Measurements from ENCODE around the gene LMOD2. TPM values are rescaled to one million over a fixed set of nuclear protein-coding genes. Genes with fewer than 3 reads are reported as not detected.

LMOD2 gene
- total RNA-seq, 1 experiment from 2014 or later: not detected

- no peaks in the 10 kb centered on the region for H4K20me1 ChIP-seq (ENCODE audit: insufficient read depth)
- CTCF ChIA-PET: no interaction called here
- 0 out of 2 replicates have a peak overlapping the region, but pooled peaks have one; percentile 6 for H3K4me2 ChIP-seq (ENCODE audit: low read length)
- no peak overlapping the region for H3K27ac ChIP-seq (ENCODE audit: low read depth, low read length)
- H3K9me3 ChIP-seq (ENCODE audit: control insufficient read depth in 1 of 2, insufficient read depth in 1 of 2, low read depth in 1 of 2, low read length in 2 of 2): no peaks in the 10 kb centered on the region
- POLR2A ChIA-PET: no interaction called here
- RAD21 ChIA-PET (ENCODE audit: low non-redundant PET in 1 of 2, low total read pairs in 2 of 2, uncharacterized antibody in 2 of 2, unreplicated experiment in 2 of 2): no interaction called here
- no TSS peak for BruUV-seq (replicated peaks)
- H3K79me2 ChIP-seq (ENCODE audit: insufficient read depth, low read length): no peaks in the 10 kb centered on the region
- H3K9me2 ChIP-seq (ENCODE audit: insufficient read depth): no peaks in the 10 kb centered on the region
- no peak for DNase-seq (ENCODE audit: low read depth, low spot score)
- ATAC-seq: no peak
- H3K4me1 ChIP-seq (ENCODE audit: control insufficient read depth in 1 of 2, insufficient read depth in 2 of 2, low read length in 2 of 2): peaks cover 13 to 33% of the 10 kb centered on the region in 2 experiments; a peak in 3 of 4 replicates
- H3K4me3 ChIP-seq (replicated peaks in 1 of 2; ENCODE audit: low read depth in 1 of 2, low read length in 2 of 2): no peak overlapping the region
- TF ChIP-seq EGR1 (IDR thresholded peaks at IDR 0.05; ENCODE audit: low read depth) (no peak), TCF7L2 (IDR thresholded peaks at IDR 0.05; ENCODE audit: borderline replicate concordance, extremely low read depth, insufficient read depth, insufficient read length) (no peak), JUND (IDR thresholded peaks at IDR 0.05) (no peak), SRF (IDR thresholded peaks at IDR 0.05; ENCODE audit: low read depth) (no peak), ELF1 (IDR thresholded peaks at IDR 0.05; ENCODE audit: borderline replicate concordance, low read depth) (no peak), CTCF (IDR thresholded peaks at IDR 0.05 in 2 of 3, conservative IDR thresholded peaks at IDR 0.05 in 1 of 3; ENCODE audit: borderline replicate concordance in 1 of 3, insufficient read depth in 1 of 3, low read depth in 2 of 3, low read length in 2 of 3) (no peak), ZNF274 (IDR thresholded peaks at IDR 0.05; ENCODE audit: low read depth, low read length) (no peak), SIN3A (IDR thresholded peaks at IDR 0.05; ENCODE audit: low read depth) (no peak), SP1 (IDR thresholded peaks at IDR 0.05; ENCODE audit: low read depth) (no peak), ZFX (IDR thresholded peaks at IDR 0.05) (no peak), POLR2A (IDR thresholded peaks at IDR 0.05; ENCODE audit: borderline replicate concordance, extremely low read depth, insufficient read depth, insufficient read length) (no peak), POLR2AphosphoS5 (IDR thresholded peaks at IDR 0.05; ENCODE audit: low read depth, low read length) (no peak), YY1 (IDR thresholded peaks at IDR 0.05; ENCODE audit: extremely low read depth, insufficient replicate concordance, low read depth, low read length) (no peak), ZBTB33 (IDR thresholded peaks at IDR 0.05; ENCODE audit: extremely low read depth, insufficient replicate concordance, low read length) (no peak), EZH2 (IDR thresholded peaks at IDR 0.05) (no peak), CEBPB (IDR thresholded peaks at IDR 0.05; ENCODE audit: low read depth) (no peak), RAD21 (IDR thresholded peaks at IDR 0.05; ENCODE audit: low read depth) (no peak), REST (IDR thresholded peaks at IDR 0.05; ENCODE audit: low read depth) (no peak)
- TF ChIP-seq, protein P1, sequence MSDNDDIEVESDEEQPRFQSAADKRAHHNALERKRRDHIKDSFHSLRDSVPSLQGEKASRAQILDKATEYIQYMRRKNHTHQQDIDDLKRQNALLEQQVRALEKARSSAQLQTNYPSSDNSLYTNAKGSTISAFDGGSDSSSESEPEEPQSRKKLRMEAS (IDR thresholded peaks at IDR 0.05): no peak
- TF ChIP-seq, protein P2, sequence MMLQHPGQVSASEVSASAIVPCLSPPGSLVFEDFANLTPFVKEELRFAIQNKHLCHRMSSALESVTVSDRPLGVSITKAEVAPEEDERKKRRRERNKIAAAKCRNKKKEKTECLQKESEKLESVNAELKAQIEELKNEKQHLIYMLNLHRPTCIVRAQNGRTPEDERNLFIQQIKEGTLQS (IDR thresholded peaks at IDR 0.05): no peak
- no peaks in the 10 kb centered on the region for H3K27me3 ChIP-seq (ENCODE audit: insufficient read depth, low read length)
- intact Hi-C loops (cut with micrococcal nuclease): no loop called here
- no peak overlapping the region for H3K9ac ChIP-seq (ENCODE audit: low read length)
- H2AFZ ChIP-seq (ENCODE audit: low read depth, low read length, poor library complexity, severe bottlenecking): no peak overlapping the region
- H3K36me3 ChIP-seq (ENCODE audit: control insufficient read depth in 1 of 2, insufficient read depth in 2 of 2, low read length in 2 of 2): no peaks in the 10 kb centered on the region
Measured at GRCh38 chr7:123647106-123647730, 8.4 kb upstream of the LMOD2 start.

Data from HCT116 (cell line).